ENCODE results near the gene CCDC12.
A peak's percentile ranks its signal among the peaks of the same experiment; 100 is the strongest.

Gene CCDC12

GRCh38 chr3:46885612-46886011, 90.9 kb downstream of the CCDC12 start:
- DNase-seq = no peak

GRCh38 chr3:46884929-46885328, 91.6 kb downstream of the CCDC12 start:
- DNase-seq = no peak

GRCh38 chr3:46884427-46884826, 92.1 kb downstream of the CCDC12 start:
- no peak for DNase-seq

GRCh38 chr3:46883830-46884185, 92.7 kb downstream of the CCDC12 start:
- DNase-seq = no peak

GRCh38 chr3:46883054-46883829, 93.3 kb downstream of the CCDC12 start:
- peak; percentile 38 for DNase-seq

- peak; percentile 82 for DNase-seq
Measured at GRCh38 chr3:46882377-46883053, 94.0 kb downstream of the CCDC12 start.

GRCh38 chr3:46881596-46882376, 94.8 kb downstream of the CCDC12 start:
- peak; percentile 65 for DNase-seq

GRCh38 chr3:46880884-46881595, 95.5 kb downstream of the CCDC12 start:
- no peak for DNase-seq

- DNase-seq = no peak
Measured at GRCh38 chr3:46878781-46879436, 97.6 kb downstream of the CCDC12 start.

GRCh38 chr3:46877406-46878125, 99.0 kb downstream of the CCDC12 start, which contains the start of gene PTH1R:
Gene PTH1R (plus strand): TSS chr3:46877721. CDS start chr3:46883560, 5,839 bp downstream.
- DNase-seq = no peak

- no peak for DNase-seq
Measured at GRCh38 chr3:46876313-46877300, 99.9 kb downstream of the CCDC12 start.

GRCh38 chr3:46875560-46875959, 101.0 kb downstream of the CCDC12 start:
- DNase-seq = no peak

- DNase-seq = no peak
Measured at GRCh38 chr3:46874430-46874829, 102.1 kb downstream of the CCDC12 start.

- DNase-seq = no peak
Measured at GRCh38 chr3:46873521-46873920, 103.0 kb downstream of the CCDC12 start.
